Loucy (cell line): ENCODE results near the gene GABBR1.

Source experiments
- H2AFZ ChIP-seq: fragments of 200-600 bp; sonication (generic); 2 replicates; pipeline ENCODE4 v1.6.0; 2016; ENCODE audit warnings: antibody characterized with exemption, mild to moderate bottlenecking, low read length, moderate library complexity
- H3F3A ChIP-seq: fragments of 200-600 bp; 2 replicates; pipeline ENCODE4 v1.6.0; 2016; ENCODE audit warnings: antibody characterized with exemption, low read depth, mild to moderate bottlenecking
- H3K27me3 ChIP-seq: fragments of 200-600 bp; sonication (generic); 2 replicates; pipeline ENCODE4 v1.6.1; 2014; ENCODE audit warnings: low read length, mild to moderate bottlenecking; ENCODE audit not compliant: insufficient read depth, poor library complexity, severe bottlenecking
- H3K36me3 ChIP-seq: fragments of 200-600 bp; sonication (generic); 2 replicates; pipeline ENCODE4 v1.6.1; 2016; ENCODE audit warnings: low read length; ENCODE audit not compliant: insufficient read depth
- H3K4me1 ChIP-seq: fragments of 200-600 bp; sonication (generic); 2 replicates; pipeline ENCODE4 v1.5.1; 2014; ENCODE audit warnings: low read length, mild to moderate bottlenecking; ENCODE audit not compliant: insufficient read depth, poor library complexity, severe bottlenecking
- H3K4me2 ChIP-seq: fragments of 200-600 bp; sonication (generic); 2 replicates; pipeline ENCODE4 v1.6.0; 2014; ENCODE audit warnings: antibody characterized with exemption, low read length, low read depth, mild to moderate bottlenecking; ENCODE audit not compliant: poor library complexity, severe bottlenecking
- H3K4me3 ChIP-seq: fragments of 200-600 bp; sonication (generic); 2 replicates; pipeline ENCODE4 v1.5.1; 2014; ENCODE audit warnings: low read length, mild to moderate bottlenecking, mixed read lengths; ENCODE audit not compliant: poor library complexity, severe bottlenecking
- H3K79me2 ChIP-seq: fragments of 200-600 bp; sonication (generic); 2 replicates; pipeline ENCODE4 v1.6.1; 2014; ENCODE audit warnings: low read length; ENCODE audit not compliant: insufficient read depth
- H3K9ac ChIP-seq: fragments of 200-600 bp; sonication (generic); 2 replicates; pipeline ENCODE4 v1.6.0; 2014; ENCODE audit warnings: mild to moderate bottlenecking, low read depth, low read length, moderate library complexity; ENCODE audit not compliant: poor library complexity, severe bottlenecking
- H3K9me2 ChIP-seq: fragments of 200-600 bp; sonication (generic); replicated peaks from 2 replicates; pipeline ENCODE4 v1.6.1; 2016; ENCODE audit warnings: low read depth, low read length, mixed read lengths
- H3K9me3 ChIP-seq: fragments of 200-600 bp; sonication (generic); 2 replicates; pipeline ENCODE4 v1.6.1; 2014; ENCODE audit warnings: mild to moderate bottlenecking, antibody characterized with exemption, low read length, low read depth; ENCODE audit not compliant: insufficient read depth
- H4K20me1 ChIP-seq: fragments of 200-600 bp; sonication (generic); 2 replicates; pipeline ENCODE4 v1.6.0; 2014; ENCODE audit warnings: antibody characterized with exemption, low read length, mild to moderate bottlenecking; ENCODE audit not compliant: insufficient read depth, poor library complexity, severe bottlenecking
- EZH2phosphoT487 ChIP-seq: fragments of 200-600 bp; IDR thresholded peaks from 2 replicates; pipeline ENCODE4 v1.6.1; 2018; ENCODE audit warnings: antibody characterized with exemption, mild to moderate bottlenecking, moderate library complexity, borderline replicate concordance
- TF ChIP-seq, protein P1 (sequence below): fragments of 200-600 bp; sonication (generic); conservative IDR thresholded peaks from 2 replicates; pipeline ENCODE4 v1.5.1; 2014; ENCODE audit warnings: mild to moderate bottlenecking, antibody characterized with exemption, low read length

Gene GABBR1

GRCh38 chr6:29589423-29590048, 43.4 kb downstream of the GABBR1 start:
- no peaks in the 10 kb centered on the region for H3K4me1 ChIP-seq
- H3K36me3 ChIP-seq: no peaks in the 10 kb centered on the region
- H3K4me3 ChIP-seq: no peak overlapping the region
- no peaks in the 10 kb centered on the region for H3K79me2 ChIP-seq
- no peaks in the 10 kb centered on the region for H4K20me1 ChIP-seq
- no peaks in the 10 kb centered on the region for H3F3A ChIP-seq
- H3K27me3 ChIP-seq: no peaks in the 10 kb centered on the region
- TF ChIP-seq EZH2phosphoT487: no peak
- TF ChIP-seq, protein P1, sequence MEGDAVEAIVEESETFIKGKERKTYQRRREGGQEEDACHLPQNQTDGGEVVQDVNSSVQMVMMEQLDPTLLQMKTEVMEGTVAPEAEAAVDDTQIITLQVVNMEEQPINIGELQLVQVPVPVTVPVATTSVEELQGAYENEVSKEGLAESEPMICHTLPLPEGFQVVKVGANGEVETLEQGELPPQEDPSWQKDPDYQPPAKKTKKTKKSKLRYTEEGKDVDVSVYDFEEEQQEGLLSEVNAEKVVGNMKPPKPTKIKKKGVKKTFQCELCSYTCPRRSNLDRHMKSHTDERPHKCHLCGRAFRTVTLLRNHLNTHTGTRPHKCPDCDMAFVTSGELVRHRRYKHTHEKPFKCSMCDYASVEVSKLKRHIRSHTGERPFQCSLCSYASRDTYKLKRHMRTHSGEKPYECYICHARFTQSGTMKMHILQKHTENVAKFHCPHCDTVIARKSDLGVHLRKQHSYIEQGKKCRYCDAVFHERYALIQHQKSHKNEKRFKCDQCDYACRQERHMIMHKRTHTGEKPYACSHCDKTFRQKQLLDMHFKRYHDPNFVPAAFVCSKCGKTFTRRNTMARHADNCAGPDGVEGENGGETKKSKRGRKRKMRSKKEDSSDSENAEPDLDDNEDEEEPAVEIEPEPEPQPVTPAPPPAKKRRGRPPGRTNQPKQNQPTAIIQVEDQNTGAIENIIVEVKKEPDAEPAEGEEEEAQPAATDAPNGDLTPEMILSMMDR: peak; percentile 99
- no peak overlapping the region for H2AFZ ChIP-seq
- no peaks in the 10 kb centered on the region for H3K9me2 ChIP-seq
- no peak overlapping the region for H3K4me2 ChIP-seq
- no peak overlapping the region for H3K9ac ChIP-seq
- H3K9me3 ChIP-seq: no peaks in the 10 kb centered on the region

DNA sequence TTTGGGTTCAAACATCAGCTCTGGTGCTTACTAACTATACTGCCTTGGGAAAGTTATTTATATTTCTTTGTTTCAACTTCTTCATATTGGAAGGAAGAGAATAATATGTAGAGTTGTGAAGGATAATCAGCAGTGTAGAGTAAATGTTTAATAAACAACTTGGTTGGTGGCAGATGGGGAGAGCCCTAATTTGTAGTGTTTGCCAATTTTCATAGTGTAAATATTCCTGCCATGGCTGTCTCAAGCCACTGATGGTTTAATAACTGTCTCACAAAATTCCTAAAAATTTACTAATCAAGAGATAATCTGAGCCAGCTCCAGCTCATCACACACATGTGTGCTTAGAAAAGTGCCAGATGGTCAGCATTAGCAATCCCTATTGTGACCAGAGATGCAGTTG, 48.2 kb downstream of the GABBR1 start, which contains the start of gene OR2H2:
OR2H2 (plus strand) TSS at position 301 of the 400 bp plus-strand sequence. CDS start 2,824 bp downstream, outside the sequence.
- Histone ChIP-seq H3K9me2 (no peaks in the 10 kb centered on the region), H3K4me1 (no peaks in the 10 kb centered on the region), H3F3A (no peaks in the 10 kb centered on the region), H4K20me1 (no peaks in the 10 kb centered on the region), H2AFZ (no peak within 1 kb of the TSS), H3K79me2 (no peaks in the 10 kb centered on the region), H3K9ac (no peak within 1 kb of the TSS), H3K27me3 (no peaks in the 10 kb centered on the region), H3K36me3 (no peaks in the 10 kb centered on the region), H3K4me2 (no peak within 1 kb of the TSS), H3K4me3 (no peak within 1 kb of the TSS), H3K9me3 (no peaks in the 10 kb centered on the region)
- TF ChIP-seq, protein P1: no peak
- no peak for TF ChIP-seq EZH2phosphoT487

GRCh38 chr6:29577544-29577943, 55.4 kb downstream of the GABBR1 start:
- H3K9ac ChIP-seq: no peak overlapping the region
- TF ChIP-seq, protein P1: no peak
- TF ChIP-seq EZH2phosphoT487: no peak

More at GRCh38 chr6:29577544-29577943, 55.4 kb downstream of the GABBR1 start:
- H3K4me1 ChIP-seq: peaks cover 5% of the 10 kb centered on the region
- no peaks in the 10 kb centered on the region for H3K36me3 ChIP-seq
- no peak overlapping the region for H3K4me3 ChIP-seq
- no peaks in the 10 kb centered on the region for H3K9me3 ChIP-seq
- H3F3A ChIP-seq: no peaks in the 10 kb centered on the region
- no peaks in the 10 kb centered on the region for H3K9me2 ChIP-seq
- no peaks in the 10 kb centered on the region for H3K79me2 ChIP-seq
- H3K27me3 ChIP-seq: no peaks in the 10 kb centered on the region
- no peak overlapping the region for H3K4me2 ChIP-seq
- no peaks in the 10 kb centered on the region for H4K20me1 ChIP-seq
- no peak overlapping the region for H2AFZ ChIP-seq
